Suprapubic skin (tissue), 4 donors: ENCODE measurements around the gene HOXC5. TPM values are rescaled to one million over a fixed set of nuclear protein-coding genes. Genes with fewer than 3 reads are reported as not detected.

Experiments used
- DNase-seq, 2 donors: peaks; one replicate each; pipeline ENCODE4 v3.0.0-alpha.2; 2019; ENCODE audit warnings: low spot score in 2 of 2
- H3K27ac ChIP-seq: fragments of 200-600 bp; sonication (generic); one replicate; pipeline ENCODE4 v1.5.1; 2019
- H3K27me3 ChIP-seq: fragments of 200-600 bp; sonication (generic); one replicate; pipeline ENCODE4 v1.5.1; 2019
- H3K36me3 ChIP-seq: fragments of 200-600 bp; sonication (generic); one replicate; pipeline ENCODE4 v1.5.1; 2019
- H3K4me1 ChIP-seq: fragments of 200-600 bp; sonication (generic); one replicate; pipeline ENCODE4 v1.5.1; 2019
- H3K4me3 ChIP-seq: fragments of 200-600 bp; sonication (generic); one replicate; pipeline ENCODE4 v1.5.1; 2019; ENCODE audit warnings: mild to moderate bottlenecking
- H3K9me3 ChIP-seq: fragments of 200-600 bp; sonication (generic); one replicate; pipeline ENCODE4 v1.5.1; 2019
- CTCF ChIP-seq, 2 donors: fragments of 200-600 bp in 1 of 2; fragments of 450-650 bp in 1 of 2; sonication (generic) in 1 of 2; IDR thresholded peaks; one replicate each; pipeline ENCODE4 v1.5.1; 2016 to 2019; ENCODE audit warnings: antibody characterized with exemption in 2 of 2, mild to moderate bottlenecking in 1 of 2, moderate library complexity in 1 of 2
- EP300 ChIP-seq: sonication (generic); formaldehyde crosslinking; IDR thresholded peaks from one replicate; pipeline ENCODE4 v1.6.1; 2017; ENCODE audit warnings: antibody characterized with exemption
- POLR2A ChIP-seq, 2 donors: fragments of 450-650 bp; IDR thresholded peaks; one replicate each; pipeline ENCODE4 v1.6.1; 2017; ENCODE audit warnings: antibody characterized with exemption in 2 of 2, mild to moderate bottlenecking in 2 of 2, moderate library complexity in 2 of 2
- POLR2AphosphoS5 ChIP-seq, 3 donors: sonication (generic); formaldehyde crosslinking; IDR thresholded peaks; one replicate each; pipeline ENCODE4 v1.6.1; 2017; ENCODE audit warnings: antibody characterized with exemption in 3 of 3
- WGBS: methylation state at CpG from one replicate; pipeline ENCODE4 v1.1.5; 2018; 5-methylcytosine and 5-hydroxymethylcytosine counted together
- total RNA-seq, 4 donors: library from RNA; depleted of rRNA; stranded (reverse); fragments of >200 nt; gene quantifications; one replicate each; pipeline ENCODE4 v1.1.0, GENCODE V29; 2016

Gene HOXC5
- total RNA-seq, 4 donors from 2014 or later: 0.26 to 3.5 (median 0.49) TPM; not detected in 1

- no peaks in the 10 kb centered on the region for H3K36me3 ChIP-seq
- WGBS: 67% methylated on average over 23 of the region's 23 CpGs
- TF ChIP-seq CTCF (IDR thresholded peaks at IDR 0.05) (no peak), POLR2A (IDR thresholded peaks at IDR 0.05) (no peak), EP300 (no peak), POLR2AphosphoS5 (IDR thresholded peaks at IDR 0.05) (no peak)
- H3K4me3 ChIP-seq: peak overlapping the region; percentile 36
- peak overlapping the region; percentile 98 for H3K27ac ChIP-seq
- H3K9me3 ChIP-seq: no peaks in the 10 kb centered on the region
- H3K4me1 ChIP-seq: peaks cover 75% of the 10 kb centered on the region
- peaks cover 17% of the 10 kb centered on the region for H3K27me3 ChIP-seq
- DNase-seq: no peak
These were observed 17.6 kb upstream of the HOXC5 start for GRCh38 chr12:54015018-54015931.

DNA sequence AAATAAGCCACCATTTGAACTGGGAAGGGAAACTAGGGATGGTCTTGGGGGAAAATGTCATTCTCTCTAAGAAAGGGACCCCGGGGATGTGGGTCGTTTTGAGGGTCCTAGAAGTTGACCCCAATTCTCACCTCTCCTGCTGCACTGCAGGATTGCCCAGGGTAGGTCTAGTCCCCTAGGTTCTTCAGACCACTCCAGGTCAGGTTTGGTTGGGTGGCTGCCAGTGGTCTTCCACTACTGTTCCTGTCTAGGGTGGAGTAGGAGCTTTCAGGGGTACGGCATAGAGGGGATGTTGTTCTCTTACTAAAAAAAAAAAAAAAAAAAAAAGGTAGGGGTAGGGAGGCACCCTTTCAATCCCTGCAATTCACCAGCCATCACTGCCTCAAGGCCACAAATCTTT is 16.8 kb upstream of the HOXC5 start:
- Histone ChIP-seq H3K27me3 (peaks cover 18% of the 10 kb centered on the region), H3K27ac (peak overlapping the region; percentile 98), H3K36me3 (no peaks in the 10 kb centered on the region), H3K4me1 (peaks cover 78% of the 10 kb centered on the region), H3K9me3 (no peaks in the 10 kb centered on the region), H3K4me3 (peak overlapping the region; percentile 78)
- DNase-seq: no peak
- WGBS: 12% methylated on average over 3 of the region's 3 CpGs
- TF ChIP-seq EP300 (no peak), POLR2A (IDR thresholded peaks at IDR 0.05) (no peak), CTCF (IDR thresholded peaks at IDR 0.05) (no peak), POLR2AphosphoS5 (IDR thresholded peaks at IDR 0.05) (no peak)

- H3K9me3 ChIP-seq: no peaks in the 10 kb centered on the region
- H3K27me3 ChIP-seq: peaks cover 20% of the 10 kb centered on the region
- H3K36me3 ChIP-seq: no peaks in the 10 kb centered on the region
- H3K4me3 ChIP-seq: peak overlapping the region; percentile 78
- TF ChIP-seq POLR2A (IDR thresholded peaks at IDR 0.05): no peak
- no peak for TF ChIP-seq CTCF (IDR thresholded peaks at IDR 0.05)
- TF ChIP-seq POLR2AphosphoS5 (IDR thresholded peaks at IDR 0.05): no peak
- TF ChIP-seq EP300: no peak
- H3K27ac ChIP-seq: peak overlapping the region; percentile 98
- DNase-seq: no peak
- WGBS: 1% methylated on average over 25 of the region's 25 CpGs
- H3K4me1 ChIP-seq: peaks cover 79% of the 10 kb centered on the region
These were observed 16.3 kb upstream of the HOXC5 start for GRCh38 chr12:54016478-54016964.

DNA sequence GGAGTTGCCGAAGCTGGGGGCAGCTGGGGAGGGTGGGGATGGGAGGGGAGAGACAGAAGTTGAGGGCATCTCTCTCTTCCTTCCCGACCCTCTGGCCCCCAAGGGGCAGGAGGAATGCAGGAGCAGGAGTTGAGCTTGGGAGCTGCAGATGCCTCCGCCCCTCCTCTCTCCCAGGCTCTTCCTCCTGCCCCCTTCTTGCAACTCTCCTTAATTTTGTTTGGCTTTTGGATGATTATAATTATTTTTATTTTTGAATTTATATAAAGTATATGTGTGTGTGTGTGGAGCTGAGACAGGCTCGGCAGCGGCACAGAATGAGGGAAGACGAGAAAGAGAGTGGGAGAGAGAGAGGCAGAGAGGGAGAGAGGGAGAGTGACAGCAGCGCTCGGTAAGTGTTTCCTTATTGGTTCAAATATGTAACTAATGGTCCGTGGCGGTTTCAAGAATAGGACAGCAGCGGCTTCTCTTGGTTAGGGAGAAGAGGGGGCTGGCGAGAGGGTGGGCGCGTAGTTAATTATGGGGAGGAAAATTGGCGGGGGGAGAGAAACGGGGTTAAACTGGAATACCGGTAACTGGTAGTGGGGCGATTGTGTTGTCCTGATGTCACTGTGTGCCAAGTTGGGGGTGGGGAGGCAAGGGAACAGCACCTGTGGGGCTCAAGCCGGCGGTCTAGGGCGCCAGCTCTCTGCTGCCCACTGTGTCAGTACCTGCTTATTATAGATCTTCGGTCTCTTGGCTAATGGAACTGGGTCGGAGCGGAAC is 15.6 kb upstream of the HOXC5 start:
- peak overlapping the region; percentile 98 for H3K27ac ChIP-seq
- TF ChIP-seq POLR2A (IDR thresholded peaks at IDR 0.05) (no peak), CTCF (IDR thresholded peaks at IDR 0.05) (no peak), EP300 (no peak), POLR2AphosphoS5 (IDR thresholded peaks at IDR 0.05) (no peak)
- no peaks in the 10 kb centered on the region for H3K36me3 ChIP-seq
- DNase-seq: no peak
- peak overlapping the region; percentile 78 for H3K4me3 ChIP-seq
- H3K9me3 ChIP-seq: no peaks in the 10 kb centered on the region
- 2% methylated on average over 24 of the region's 24 CpGs for WGBS
- peaks cover 82% of the 10 kb centered on the region for H3K4me1 ChIP-seq
- H3K27me3 ChIP-seq: peaks cover 20% of the 10 kb centered on the region
